ENCODE measurements around the gene GALNT10. TPM values are rescaled to one million over a fixed set of nuclear protein-coding genes. Genes with fewer than 3 reads are reported as not detected.
A peak's percentile ranks its signal among the peaks of the same experiment; 100 is the strongest.

Gene GALNT10
- total and polyA plus RNA-seq, 3 donors from 2014 or later, result 15.7 to 19.3 (median 17.2) TPM

GRCh38 chr5:154193701-154194121 is 3.2 kb downstream of the GALNT10 start:
- intact Hi-C loops (cut with DNase I; ENCODE audit: low total_unique reads), result loop anchor here (10.0 kb wide), 1 partner anchor 211 kb away; no protein-coding TSS in a partner anchor
- DNase-seq, result no peak
- no peaks in the 10 kb centered on the region for H3K27me3 ChIP-seq
- no peaks in the 10 kb centered on the region for H3K9me3 ChIP-seq
- TF ChIP-seq POLR2A (IDR thresholded peaks at IDR 0.05), result no peak
- TF ChIP-seq, protein P1, sequence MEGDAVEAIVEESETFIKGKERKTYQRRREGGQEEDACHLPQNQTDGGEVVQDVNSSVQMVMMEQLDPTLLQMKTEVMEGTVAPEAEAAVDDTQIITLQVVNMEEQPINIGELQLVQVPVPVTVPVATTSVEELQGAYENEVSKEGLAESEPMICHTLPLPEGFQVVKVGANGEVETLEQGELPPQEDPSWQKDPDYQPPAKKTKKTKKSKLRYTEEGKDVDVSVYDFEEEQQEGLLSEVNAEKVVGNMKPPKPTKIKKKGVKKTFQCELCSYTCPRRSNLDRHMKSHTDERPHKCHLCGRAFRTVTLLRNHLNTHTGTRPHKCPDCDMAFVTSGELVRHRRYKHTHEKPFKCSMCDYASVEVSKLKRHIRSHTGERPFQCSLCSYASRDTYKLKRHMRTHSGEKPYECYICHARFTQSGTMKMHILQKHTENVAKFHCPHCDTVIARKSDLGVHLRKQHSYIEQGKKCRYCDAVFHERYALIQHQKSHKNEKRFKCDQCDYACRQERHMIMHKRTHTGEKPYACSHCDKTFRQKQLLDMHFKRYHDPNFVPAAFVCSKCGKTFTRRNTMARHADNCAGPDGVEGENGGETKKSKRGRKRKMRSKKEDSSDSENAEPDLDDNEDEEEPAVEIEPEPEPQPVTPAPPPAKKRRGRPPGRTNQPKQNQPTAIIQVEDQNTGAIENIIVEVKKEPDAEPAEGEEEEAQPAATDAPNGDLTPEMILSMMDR (IDR thresholded peaks at IDR 0.05), result no peak
- peaks cover 33% of the 10 kb centered on the region for H3K4me1 ChIP-seq
- H3K36me3 ChIP-seq (ENCODE audit: low read depth, missing control alignments), result no peaks in the 10 kb centered on the region
- H3K27ac ChIP-seq, result no peak overlapping the region
- H3K4me3 ChIP-seq, result no peak overlapping the region
- WGBS, 2 donors, result 62 to 76% methylated on average over 1 of the region's 1 CpG

- 71 to 72% methylated on average over 8 of the region's 8 CpGs for WGBS, 2 donors
- intact Hi-C loops (cut with DNase I; ENCODE audit: low total_unique reads), result loop anchor here (10.0 kb wide), 1 partner anchor 210 kb away; no protein-coding TSS in a partner anchor
- DNase-seq, result no peak
Measured at GRCh38 chr5:154194345-154195329, 4.1 kb downstream of the GALNT10 start.

GRCh38 chr5:154196281-154196680 is 5.7 kb downstream of the GALNT10 start:
- Histone ChIP-seq H3K9me3 (no peaks in the 10 kb centered on the region), H3K4me3 (no peak overlapping the region), H3K27ac (no peak overlapping the region), H3K36me3 (ENCODE audit: low read depth, missing control alignments) (no peaks in the 10 kb centered on the region), H3K4me1 (peaks cover 27% of the 10 kb centered on the region), H3K27me3 (no peaks in the 10 kb centered on the region)
- 93 to 96% methylated on average over 1 of the region's 1 CpG for WGBS, 2 donors
- intact Hi-C loops (cut with DNase I; ENCODE audit: low total_unique reads), result loop anchor here (10.0 kb wide), 1 partner anchor 209 kb away; no protein-coding TSS in a partner anchor
- TF ChIP-seq, protein P1 (IDR thresholded peaks at IDR 0.05), result no peak
- no peak for TF ChIP-seq POLR2A (IDR thresholded peaks at IDR 0.05)
- DNase-seq, result no peak

More at GRCh38 chr5:154194345-154195329, 4.1 kb downstream of the GALNT10 start:
- H3K27me3 ChIP-seq, result no peaks in the 10 kb centered on the region
- H3K9me3 ChIP-seq, result no peaks in the 10 kb centered on the region
- TF ChIP-seq, protein P1 (IDR thresholded peaks at IDR 0.05), result no peak
- TF ChIP-seq POLR2A (IDR thresholded peaks at IDR 0.05), result no peak
- H3K4me1 ChIP-seq, result peaks cover 27% of the 10 kb centered on the region
- no peak overlapping the region for H3K4me3 ChIP-seq
- H3K27ac ChIP-seq, result no peak overlapping the region
- no peaks in the 10 kb centered on the region for H3K36me3 ChIP-seq (ENCODE audit: low read depth, missing control alignments)

DNA sequence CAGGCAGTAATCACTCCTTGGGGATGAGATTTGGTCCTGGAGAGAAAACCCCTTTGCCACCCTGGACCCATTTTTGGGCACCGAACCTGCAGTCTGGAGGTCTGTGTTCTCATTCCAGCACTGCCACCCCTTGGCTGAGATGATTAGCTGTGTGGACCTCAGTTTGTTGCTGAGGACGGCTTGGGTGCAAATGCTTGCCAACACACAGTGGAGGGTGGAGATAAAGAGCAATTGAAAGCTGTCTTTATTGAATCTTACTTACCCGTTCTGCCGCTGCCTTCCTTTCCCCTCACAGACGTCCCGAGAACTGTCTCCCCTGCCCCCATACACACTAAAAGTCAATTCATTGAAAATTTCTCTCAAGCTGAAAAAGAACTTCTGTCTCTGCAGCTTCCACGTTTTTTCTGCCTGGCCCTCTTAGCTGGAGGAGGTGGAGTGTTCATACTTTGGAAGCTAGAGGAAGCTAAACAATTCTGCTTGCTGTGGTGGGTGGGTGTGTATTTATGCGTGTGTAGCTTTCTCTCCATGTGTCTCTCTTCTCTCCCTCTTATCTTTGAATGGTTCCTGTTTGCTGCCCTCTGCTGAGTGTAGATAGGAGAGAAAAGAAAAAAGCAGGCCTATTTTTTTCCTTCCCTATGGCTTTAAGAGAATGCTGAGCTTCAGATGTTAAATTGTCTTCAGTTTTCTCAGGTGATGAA is 6.6 kb downstream of the GALNT10 start:
- Histone ChIP-seq H3K9me3 (no peaks in the 10 kb centered on the region), H3K27me3 (no peaks in the 10 kb centered on the region), H3K36me3 (ENCODE audit: low read depth, missing control alignments) (no peaks in the 10 kb centered on the region), H3K4me3 (no peak overlapping the region), H3K4me1 (peaks cover 19% of the 10 kb centered on the region), H3K27ac (no peak overlapping the region)
- no peak for DNase-seq
- intact Hi-C loops (cut with DNase I; ENCODE audit: low total_unique reads), result loop anchor here (10.0 kb wide), 1 partner anchor 208 kb away; no protein-coding TSS in a partner anchor
- WGBS, 2 donors, result 39 to 41% methylated on average over 8 of the region's 8 CpGs
- TF ChIP-seq, protein P1 (IDR thresholded peaks at IDR 0.05), result peak in 1 of 3 experiments; percentile 5
- TF ChIP-seq POLR2A (IDR thresholded peaks at IDR 0.05), result no peak
